T-helper 1 cell treated with Interleukin-12 subunit alpha and Interleukin-12 subunit beta and Interleukin-4 antibody, amounts not matched to agents 30 μg/mL and 1 μg/mL, for 36 hours (primary cell): ENCODE measurements around the gene MRPS11.
"Not testable (repeated sequence)": the region's sequence is repeated elsewhere in the genome, so short reads cannot be mapped to it uniquely, and the experiment has no call there.

Experiments
- H3K27ac Mint-ChIP-seq: one replicate; pipeline ENCODE4 v1.8.0; 2021; ENCODE audit warnings: mild to moderate bottlenecking, mixed read lengths
- H3K27me3 Mint-ChIP-seq: one replicate; pipeline ENCODE4 v1.8.0; 2021; ENCODE audit warnings: low read depth, mixed read lengths
- H3K36me3 Mint-ChIP-seq: one replicate; pipeline ENCODE4 v1.8.0; 2021; ENCODE audit warnings: low read depth, mixed read lengths
- H3K4me1 Mint-ChIP-seq: one replicate; pipeline ENCODE4 v1.8.0; 2021; ENCODE audit warnings: low read depth, mixed read lengths
- H3K4me3 Mint-ChIP-seq: one replicate; pipeline ENCODE4 v1.8.0; 2021; ENCODE audit warnings: mild to moderate bottlenecking, moderate library complexity, mixed read lengths
- H3K9me3 Mint-ChIP-seq: one replicate; pipeline ENCODE4 v1.8.0; 2021; ENCODE audit warnings: mixed read lengths

Gene MRPS11

DNA sequence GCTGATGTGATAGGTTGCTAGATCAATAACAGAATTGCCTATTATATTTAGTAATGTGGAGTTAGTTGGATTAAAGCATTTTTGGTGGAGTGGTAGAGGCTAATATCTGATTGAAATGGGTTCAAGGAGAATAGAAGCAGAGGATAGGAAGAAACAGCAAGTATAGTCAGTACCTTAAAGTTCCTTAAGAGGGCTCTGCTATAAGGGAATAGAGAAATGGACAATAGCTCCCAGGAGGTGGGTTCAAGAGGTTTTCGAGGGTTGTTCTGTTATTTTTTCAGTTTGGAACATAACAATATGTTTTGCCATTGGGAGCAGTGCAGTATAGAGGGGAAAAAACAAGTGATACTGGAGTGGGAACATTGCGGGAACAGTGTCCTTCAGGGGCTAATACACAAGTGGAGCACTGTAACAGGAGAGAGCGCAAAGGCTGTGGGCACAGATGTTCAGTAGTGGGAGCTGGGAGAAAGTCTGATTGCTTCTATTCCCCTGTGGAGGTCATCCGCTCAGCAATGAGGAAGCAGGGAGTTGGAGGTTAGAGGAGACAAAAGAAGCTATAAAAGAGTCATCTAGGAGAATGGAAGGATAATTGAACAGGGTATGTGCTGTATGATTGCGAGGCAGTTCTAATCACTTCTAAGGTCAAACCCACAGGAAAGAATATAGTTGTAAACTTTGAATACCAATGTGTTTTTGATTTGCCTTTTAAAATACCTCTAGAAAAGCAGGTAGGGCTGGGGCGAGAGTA is 3.3 kb downstream of the MRPS11 start:
- Mint-ChIP-seq H3K9me3 (no peaks in the 10 kb centered on the region), H3K4me3 (no peak overlapping the region)

DNA sequence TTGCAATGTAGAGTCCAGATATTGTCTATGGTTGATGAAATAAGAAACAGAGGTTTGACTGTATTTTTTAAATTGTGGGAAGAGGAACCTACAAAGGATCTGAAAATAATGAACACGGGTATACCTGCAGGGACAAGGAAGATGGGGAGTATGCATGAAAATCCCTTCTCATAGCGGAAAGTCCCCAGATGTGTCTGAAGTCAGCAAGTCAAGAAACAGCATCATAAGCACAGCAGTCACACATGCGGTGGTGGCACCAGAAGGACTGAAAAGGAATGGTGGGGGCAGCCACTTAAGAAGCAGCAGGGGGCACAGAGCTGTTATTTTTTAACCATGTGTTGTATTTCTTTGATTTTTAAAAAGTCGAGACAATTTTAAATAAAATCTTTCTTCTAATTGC is 4.7 kb downstream of the MRPS11 start:
- Mint-ChIP-seq H3K4me3 (no peak overlapping the region), H3K4me1 (peaks cover 15% of the 10 kb centered on the region), H3K9me3 (no peaks in the 10 kb centered on the region), H3K36me3 (peaks cover 16% of the 10 kb centered on the region), H3K27me3 (no peaks in the 10 kb centered on the region), H3K27ac (peak overlapping the region; percentile 51)

More for the DNA sequence above, 3.3 kb downstream of the MRPS11 start:
- Mint-ChIP-seq H3K36me3 (peaks cover 16% of the 10 kb centered on the region), H3K27ac (no peak overlapping the region), H3K27me3 (no peaks in the 10 kb centered on the region), H3K4me1 (peaks cover 24% of the 10 kb centered on the region)

DNA sequence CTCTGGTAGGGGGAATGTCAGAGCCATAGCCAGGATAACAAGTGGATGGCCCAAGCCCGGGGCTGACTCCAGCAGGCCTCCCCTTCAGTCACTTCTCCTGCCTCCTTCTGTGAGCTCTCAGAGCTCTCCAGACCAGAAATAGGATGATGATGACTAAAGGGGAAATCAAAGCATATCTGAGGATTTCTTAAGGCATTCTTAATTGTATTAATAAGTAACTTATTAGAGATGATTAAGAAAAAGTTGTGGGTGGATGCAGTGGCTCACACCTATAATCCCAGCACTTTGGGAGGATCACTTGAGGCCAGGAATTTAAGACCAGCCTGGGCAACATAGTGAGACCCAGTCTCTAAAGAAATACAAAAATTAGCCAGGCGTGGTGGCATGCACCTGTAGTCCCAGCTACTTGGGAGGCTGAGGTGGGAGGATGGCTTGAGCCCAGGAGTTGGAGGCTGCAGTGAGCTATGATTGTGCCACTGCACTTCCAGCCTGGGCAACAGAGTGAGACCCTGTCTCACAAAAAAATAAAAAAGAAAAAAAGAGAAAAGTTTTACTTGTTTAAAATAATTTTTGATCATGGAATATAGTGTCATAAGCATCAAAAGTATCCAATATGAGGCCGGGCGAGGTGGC is 6.3 kb downstream of the MRPS11 start:
- H3K27me3 Mint-ChIP-seq, H3K4me3 Mint-ChIP-seq, H3K9me3 Mint-ChIP-seq, H3K27ac Mint-ChIP-seq, H3K4me1 Mint-ChIP-seq: not testable (repeated sequence)
- peaks cover 13% of the 10 kb centered on the region for H3K36me3 Mint-ChIP-seq

DNA sequence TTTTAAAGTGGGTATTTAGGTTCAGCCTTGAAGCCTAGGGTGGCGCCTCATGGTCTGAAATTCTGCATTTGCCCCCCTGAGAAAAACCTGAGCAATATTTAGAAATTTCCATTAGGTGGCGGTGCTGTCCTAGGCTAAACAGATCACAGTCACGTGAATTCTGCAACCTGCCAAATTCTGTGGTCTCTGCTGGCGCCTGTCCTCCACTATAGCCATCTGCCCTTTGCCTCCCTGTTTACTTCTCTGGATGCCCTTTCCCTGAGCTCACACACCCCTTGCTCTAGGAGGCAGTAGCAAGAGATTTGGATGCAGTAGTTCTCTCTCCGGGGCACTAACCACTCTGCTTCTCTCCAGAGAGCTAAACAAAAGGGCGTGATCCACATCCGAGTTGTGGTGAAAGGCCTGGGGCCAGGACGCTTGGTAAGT is 9.1 kb downstream of the MRPS11 start:
- no peaks in the 10 kb centered on the region for H3K27me3 Mint-ChIP-seq
- no peak overlapping the region for H3K27ac Mint-ChIP-seq
- H3K4me1 Mint-ChIP-seq: peaks cover 9% of the 10 kb centered on the region
- H3K36me3 Mint-ChIP-seq: peaks cover 17% of the 10 kb centered on the region
- H3K4me3 Mint-ChIP-seq: no peak overlapping the region
- no peaks in the 10 kb centered on the region for H3K9me3 Mint-ChIP-seq

DNA sequence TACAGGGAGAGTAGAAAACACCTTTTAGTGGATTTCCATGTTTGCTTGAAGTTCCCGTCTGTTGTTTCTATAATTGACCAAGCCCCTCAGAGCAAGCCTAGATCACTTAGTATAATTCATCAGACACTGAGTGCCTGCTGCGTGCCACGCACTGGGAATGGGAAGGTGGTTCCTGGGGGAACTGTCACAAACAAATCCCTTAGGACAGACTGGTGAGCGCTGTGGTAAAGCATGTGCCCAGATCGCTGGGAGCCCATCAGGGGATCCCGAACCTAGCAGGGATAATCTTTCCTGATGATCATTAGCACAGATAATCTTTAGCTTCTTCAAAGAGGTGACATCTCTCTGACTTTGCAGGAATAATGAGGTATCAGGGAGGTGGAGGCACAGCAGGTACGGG is 9.6 kb downstream of the MRPS11 start:
- Mint-ChIP-seq H3K4me3 (no peak overlapping the region), H3K36me3 (peaks cover 16% of the 10 kb centered on the region), H3K4me1 (peaks cover 4% of the 10 kb centered on the region), H3K9me3 (no peaks in the 10 kb centered on the region), H3K27me3 (no peaks in the 10 kb centered on the region), H3K27ac (no peak overlapping the region)

DNA sequence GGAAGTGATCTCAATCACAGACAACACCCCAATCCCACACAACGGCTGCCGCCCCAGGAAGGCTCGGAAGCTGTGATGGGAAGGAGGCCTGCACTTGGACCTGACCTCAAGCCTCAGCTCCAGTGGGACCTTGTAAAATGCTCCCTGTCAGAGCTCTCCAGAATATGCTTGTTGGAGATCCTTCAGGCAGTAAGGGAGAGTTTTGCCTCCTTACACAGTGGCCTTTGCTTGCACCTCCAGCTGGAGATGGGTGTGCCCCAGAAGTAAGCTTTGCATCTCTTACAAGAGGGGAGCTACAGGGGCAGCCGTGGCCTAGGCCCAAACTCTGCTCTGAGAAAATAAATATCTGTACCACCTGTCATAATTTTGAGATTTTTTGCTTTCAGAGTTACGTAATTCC is 10.4 kb downstream of the MRPS11 start:
- no peak overlapping the region for H3K27ac Mint-ChIP-seq
- peaks cover 9% of the 10 kb centered on the region for H3K36me3 Mint-ChIP-seq
- H3K4me1 Mint-ChIP-seq: no peaks in the 10 kb centered on the region
- no peaks in the 10 kb centered on the region for H3K9me3 Mint-ChIP-seq
- no peaks in the 10 kb centered on the region for H3K27me3 Mint-ChIP-seq
- H3K4me3 Mint-ChIP-seq: no peak overlapping the region

DNA sequence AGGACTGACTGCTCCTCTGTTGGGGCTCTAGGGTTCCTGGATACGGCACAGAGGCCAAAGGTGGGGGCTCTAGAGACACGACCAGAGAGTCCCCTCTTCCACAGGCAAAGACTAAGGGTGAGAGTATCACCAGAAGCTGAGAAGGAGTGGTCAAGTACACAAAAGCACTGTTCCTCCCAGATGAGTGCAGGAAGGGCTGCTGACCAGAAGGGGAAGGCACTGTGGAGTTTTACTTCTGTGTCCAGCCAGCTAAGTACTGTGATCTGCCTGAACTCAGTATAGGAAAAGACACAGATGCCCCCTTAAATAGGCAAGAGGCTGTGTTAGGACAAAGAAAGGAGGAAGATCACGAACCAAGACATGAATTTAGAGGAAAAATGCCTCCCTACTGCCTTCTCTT is 11.7 kb downstream of the MRPS11 start:
- Mint-ChIP-seq H3K9me3 (no peaks in the 10 kb centered on the region), H3K36me3 (peaks cover 9% of the 10 kb centered on the region), H3K4me1 (no peaks in the 10 kb centered on the region), H3K27ac (no peak overlapping the region), H3K27me3 (no peaks in the 10 kb centered on the region), H3K4me3 (no peak overlapping the region)

DNA sequence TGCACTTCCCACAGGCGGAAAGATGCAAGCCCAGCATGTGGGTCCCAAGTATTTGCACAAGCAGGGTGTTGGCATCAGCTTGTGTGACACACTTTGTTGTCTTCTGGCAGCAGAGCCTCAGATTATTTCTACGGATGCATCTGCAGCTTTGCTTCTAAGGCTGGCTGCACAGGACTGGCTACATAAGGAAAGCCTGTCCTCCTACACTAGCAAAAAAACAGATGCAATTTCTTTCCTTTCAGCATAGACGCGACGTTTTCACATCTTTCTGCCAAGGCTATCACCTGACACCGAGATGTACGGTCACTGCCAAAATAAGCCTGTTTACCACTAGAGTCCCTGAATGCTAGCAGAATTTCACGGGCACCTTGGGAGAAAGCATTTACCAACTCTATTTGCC is 13.5 kb downstream of the MRPS11 start:
- Mint-ChIP-seq H3K36me3 (peaks cover 6% of the 10 kb centered on the region), H3K4me1 (no peaks in the 10 kb centered on the region), H3K27me3 (no peaks in the 10 kb centered on the region), H3K9me3 (no peaks in the 10 kb centered on the region), H3K4me3 (no peak overlapping the region), H3K27ac (no peak overlapping the region)

DNA sequence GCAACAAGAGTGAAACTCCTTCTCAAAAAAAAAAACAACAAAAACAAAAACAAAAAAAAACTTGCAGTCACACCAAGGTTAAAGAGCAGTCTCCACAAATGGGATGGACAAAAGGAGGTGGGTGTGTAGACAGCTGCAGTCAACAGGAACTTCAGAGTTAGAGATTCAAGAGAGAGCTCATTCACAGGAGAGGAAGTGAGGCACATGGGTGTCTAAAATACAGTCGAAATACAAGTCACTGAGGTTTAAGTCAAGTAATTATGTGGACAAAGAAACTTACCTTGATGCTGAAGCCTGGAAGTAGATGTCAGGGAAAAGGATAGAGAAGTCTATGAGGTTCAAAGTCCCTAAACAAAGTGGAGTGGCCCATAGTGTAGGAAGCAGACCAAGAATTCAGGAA is 14.8 kb downstream of the MRPS11 start:
- no peaks in the 10 kb centered on the region for H3K27me3 Mint-ChIP-seq
- no peaks in the 10 kb centered on the region for H3K4me1 Mint-ChIP-seq
- no peaks in the 10 kb centered on the region for H3K9me3 Mint-ChIP-seq
- H3K4me3 Mint-ChIP-seq: no peak overlapping the region
- H3K36me3 Mint-ChIP-seq: peaks cover 6% of the 10 kb centered on the region
- no peak overlapping the region for H3K27ac Mint-ChIP-seq

DNA sequence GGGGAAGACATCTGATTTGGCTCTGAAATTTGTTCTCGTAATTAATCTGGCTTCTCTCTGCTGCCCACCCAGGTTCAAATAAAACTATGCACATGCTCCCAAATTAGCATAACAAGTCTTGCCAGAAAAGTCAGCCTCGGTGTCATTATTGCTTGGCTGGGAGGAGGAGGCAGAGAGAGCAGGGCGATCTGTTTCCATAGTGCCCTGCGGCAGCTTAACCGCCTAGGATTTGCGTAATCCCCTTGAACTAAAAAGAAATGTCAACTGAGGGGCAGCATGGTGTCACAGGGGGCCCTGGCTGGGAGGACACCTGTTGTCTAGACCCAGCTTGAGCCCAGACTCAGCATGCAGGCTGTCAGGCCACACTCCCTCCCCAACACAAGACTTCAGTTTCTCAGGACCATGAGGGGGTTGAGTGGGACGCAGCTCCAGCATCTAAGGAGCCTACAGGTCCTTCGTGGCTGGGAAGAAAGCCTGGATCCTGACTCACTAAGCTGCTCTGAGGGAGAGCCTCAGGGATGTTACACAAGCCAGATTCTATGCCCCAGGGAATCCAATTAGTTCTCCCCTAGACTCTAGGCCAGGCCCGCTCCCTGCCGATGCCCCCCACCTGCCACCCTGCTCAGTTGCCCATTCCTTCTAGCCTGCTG is 17.3 kb downstream of the MRPS11 start:
- Mint-ChIP-seq H3K4me1 (no peaks in the 10 kb centered on the region), H3K4me3 (no peak overlapping the region), H3K27ac (no peak overlapping the region), H3K9me3 (no peaks in the 10 kb centered on the region), H3K36me3 (peaks cover 3% of the 10 kb centered on the region), H3K27me3 (no peaks in the 10 kb centered on the region)

DNA sequence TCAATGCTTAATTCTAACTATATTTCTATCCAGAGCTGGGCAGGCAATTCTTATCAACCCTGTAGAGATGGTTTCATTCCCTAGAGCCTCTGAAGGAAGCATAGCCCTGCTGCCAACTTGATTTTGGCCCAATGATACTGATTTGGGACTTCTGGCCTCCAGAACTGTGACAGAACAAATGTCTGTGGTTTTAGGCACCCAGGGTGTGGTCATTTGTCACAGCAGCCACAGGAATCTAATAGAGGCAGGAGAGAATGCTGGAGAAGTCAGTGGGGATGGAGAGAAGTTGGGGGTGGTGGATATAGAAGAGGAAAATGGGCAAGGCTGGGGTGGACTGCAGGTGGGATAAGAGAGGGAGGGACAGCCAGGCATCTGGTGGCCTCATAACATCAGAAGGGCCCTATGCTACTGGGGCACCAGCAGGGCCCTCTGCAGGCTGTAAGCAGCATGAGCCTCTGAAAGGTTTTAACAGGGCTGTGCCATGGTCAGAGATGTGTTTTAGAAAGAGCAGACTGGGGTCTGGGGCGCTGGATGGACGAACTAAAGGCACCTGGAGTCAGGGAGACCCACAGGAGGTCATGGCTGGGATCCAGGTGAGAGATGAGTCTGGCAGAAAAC is 19.8 kb downstream of the MRPS11 start:
- Mint-ChIP-seq H3K4me3 (no peak overlapping the region), H3K27ac (no peak overlapping the region), H3K27me3 (no peaks in the 10 kb centered on the region), H3K36me3 (no peaks in the 10 kb centered on the region), H3K4me1 (no peaks in the 10 kb centered on the region), H3K9me3 (no peaks in the 10 kb centered on the region)

DNA sequence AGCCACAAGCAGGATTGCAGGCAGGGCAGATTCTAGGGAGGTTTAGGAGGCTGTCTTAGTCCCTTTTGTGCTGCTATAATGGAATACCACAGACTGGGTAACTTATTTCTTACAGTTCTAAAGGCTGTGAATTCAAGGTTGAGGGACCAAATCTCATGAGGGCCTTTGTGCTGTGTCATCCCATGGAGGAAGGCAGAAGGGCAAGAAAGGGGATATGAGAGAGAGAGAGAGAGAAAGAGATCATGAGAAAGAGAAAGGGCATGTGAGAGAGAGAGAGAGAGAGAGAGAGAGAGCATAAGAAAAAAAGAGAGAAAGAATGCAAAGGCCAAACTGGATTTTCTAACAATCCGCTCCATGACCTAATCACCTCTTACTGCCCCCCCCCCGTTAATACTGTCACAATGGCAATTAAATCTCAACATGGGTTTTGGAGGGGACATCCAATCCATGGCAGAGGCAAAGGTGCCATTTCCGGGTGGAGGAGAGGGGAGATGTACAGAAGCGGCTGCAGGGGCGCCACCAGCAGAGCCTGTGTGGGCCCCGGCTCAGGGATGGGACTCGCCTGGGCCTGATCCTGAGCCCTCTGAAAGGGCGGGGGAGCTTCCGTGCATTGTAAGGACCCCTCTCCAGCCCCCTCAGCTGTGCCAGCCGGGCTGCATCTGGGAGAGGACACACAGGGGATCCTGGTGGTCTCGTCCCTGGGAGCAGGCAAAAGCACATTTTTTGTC is 20.5 kb downstream of the MRPS11 start:
- Mint-ChIP-seq H3K27ac (no peak overlapping the region), H3K4me3 (no peak overlapping the region), H3K4me1 (no peaks in the 10 kb centered on the region), H3K9me3 (no peaks in the 10 kb centered on the region), H3K27me3 (no peaks in the 10 kb centered on the region), H3K36me3 (no peaks in the 10 kb centered on the region)

DNA sequence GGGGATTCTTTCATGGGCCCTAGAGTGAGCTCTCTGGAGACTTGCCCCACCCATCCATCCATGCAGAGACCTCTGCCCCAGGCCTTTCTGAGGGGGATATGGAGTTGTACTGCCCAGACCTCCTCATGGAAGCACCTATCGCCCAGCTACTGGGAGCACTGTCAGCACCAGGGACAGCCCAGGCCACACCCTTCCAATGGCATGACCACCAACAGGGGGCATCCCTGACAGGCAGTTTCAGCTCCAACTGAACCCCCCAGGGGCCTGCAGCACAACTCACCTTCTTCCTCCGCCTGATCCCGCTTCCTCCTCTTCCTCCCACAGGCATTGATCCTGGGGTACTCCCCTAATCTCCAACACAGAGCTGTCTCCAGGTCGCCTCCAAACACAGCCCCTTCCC is 21.8 kb downstream of the MRPS11 start:
- Mint-ChIP-seq H3K27me3 (no peaks in the 10 kb centered on the region), H3K4me1 (no peaks in the 10 kb centered on the region), H3K36me3 (no peaks in the 10 kb centered on the region), H3K4me3 (no peak overlapping the region), H3K27ac (no peak overlapping the region), H3K9me3 (no peaks in the 10 kb centered on the region)

DNA sequence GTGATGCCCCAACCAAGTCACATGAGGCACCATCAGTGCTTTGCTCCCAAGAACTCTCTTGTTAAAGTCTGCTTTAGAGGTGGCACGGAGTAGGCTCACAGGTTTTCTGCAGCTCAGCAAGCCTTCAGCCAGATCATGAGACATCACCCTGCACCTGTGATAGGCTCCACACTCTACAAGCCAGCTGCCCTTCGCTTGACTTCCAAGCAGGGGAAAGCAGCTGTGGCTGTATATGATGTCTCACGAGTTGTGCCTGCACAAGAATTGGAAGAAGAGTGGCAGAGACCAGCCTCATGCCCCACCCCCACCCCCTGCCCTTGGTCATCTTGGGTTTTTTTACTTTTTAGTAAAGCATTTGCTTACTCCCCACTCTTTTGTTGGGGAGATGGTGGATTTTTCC is 22.5 kb downstream of the MRPS11 start:
- no peak overlapping the region for H3K27ac Mint-ChIP-seq
- no peaks in the 10 kb centered on the region for H3K9me3 Mint-ChIP-seq
- H3K27me3 Mint-ChIP-seq: no peaks in the 10 kb centered on the region
- no peak overlapping the region for H3K4me3 Mint-ChIP-seq
- no peaks in the 10 kb centered on the region for H3K4me1 Mint-ChIP-seq
- no peaks in the 10 kb centered on the region for H3K36me3 Mint-ChIP-seq
